G401.6 (cell line): Measurements from ENCODE around the gene ANGPTL7.

Experiments
- FAIRE-seq: peaks from 2 replicates; lab custom pipeline; 2012; peaks lifted over from hg19 to GRCh38; lab: Jason Lieb, UNC

ANGPTL7 gene

DNA sequence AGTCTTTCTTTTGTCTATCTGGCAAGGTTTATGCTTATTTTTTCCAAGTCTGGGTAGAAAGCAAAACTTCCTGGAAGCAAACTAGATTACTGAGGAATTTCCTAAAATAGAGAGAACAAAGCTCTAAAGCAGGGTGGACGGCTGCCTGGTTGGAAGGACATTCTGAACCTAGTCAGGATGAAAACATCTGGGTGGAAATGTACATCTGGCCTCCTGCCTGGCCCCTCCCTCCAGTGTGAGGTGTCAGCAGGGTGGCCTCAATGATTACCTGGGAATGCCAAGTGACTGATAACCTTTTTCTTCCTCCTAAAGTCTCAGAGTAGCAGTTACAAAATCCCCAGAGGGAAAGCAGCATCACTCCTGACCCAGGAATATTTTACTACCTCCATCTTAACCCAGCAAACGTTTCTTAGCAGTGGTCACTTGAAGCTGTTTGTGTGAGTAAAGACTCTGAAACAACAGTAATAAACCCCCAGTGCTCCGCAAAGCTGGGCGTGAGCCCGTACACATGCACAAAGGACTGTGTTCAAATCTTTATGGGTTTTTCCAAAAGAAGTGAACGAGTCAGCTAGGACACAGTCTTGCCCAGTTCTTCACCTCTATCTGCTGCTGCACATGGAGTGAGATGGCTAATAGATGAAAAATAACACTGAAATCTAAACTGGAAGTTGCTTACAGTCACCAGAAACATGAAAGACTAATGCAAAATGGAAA is 18.9 kb downstream of the ANGPTL7 start:
- FAIRE-seq: no peak

DNA sequence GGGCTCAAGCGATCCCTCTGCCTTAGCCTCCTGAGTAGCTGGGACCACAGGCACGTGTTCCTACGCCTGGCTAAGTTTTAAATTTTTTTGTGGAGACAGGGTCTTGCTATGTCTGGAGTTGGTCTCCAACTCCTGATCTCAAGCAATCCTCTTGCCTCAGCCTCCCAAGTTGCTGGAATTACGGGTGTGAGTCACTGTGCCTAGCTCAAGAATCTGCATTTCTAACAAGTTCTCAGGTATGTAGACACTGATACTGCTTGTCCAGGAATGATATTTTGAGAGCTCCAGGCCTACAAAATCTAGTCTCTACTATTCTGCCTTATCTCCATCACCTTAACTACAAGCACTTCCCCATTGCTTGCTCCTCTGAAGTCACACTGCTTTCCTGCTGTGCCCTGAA is 22.3 kb downstream of the ANGPTL7 start:
- FAIRE-seq: no peak

DNA sequence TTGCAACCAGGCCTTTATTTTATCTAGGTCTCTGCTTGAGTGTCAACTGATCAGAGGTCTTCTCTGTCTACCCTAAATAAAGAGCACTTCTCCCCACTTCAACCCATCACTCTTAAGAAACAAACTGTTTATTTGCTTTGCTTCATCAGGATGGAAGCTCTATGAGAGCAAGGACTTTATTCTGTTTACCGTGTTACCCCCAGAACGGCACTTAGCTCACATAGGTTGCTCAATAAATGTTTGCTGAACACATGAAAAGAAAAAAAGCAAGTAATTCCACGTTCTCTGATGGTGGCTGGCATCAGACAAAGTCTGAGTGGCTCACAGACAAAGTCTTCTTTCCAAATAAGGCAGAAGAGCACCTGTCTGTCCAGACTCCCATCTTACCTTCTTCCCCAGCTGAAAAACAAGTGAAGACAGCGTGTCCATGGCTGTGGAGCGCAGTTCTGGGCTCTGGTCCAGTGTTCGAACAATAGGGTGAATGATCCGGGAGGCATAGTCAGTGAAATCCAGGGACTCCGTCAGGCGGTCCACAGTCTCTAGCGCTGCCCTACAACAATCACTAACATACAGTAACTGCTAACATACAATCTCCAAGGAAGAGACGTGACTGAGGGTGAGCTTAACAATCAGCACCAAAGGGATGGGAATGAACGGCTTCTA is 22.9 kb downstream of the ANGPTL7 start:
- no peak for FAIRE-seq

DNA sequence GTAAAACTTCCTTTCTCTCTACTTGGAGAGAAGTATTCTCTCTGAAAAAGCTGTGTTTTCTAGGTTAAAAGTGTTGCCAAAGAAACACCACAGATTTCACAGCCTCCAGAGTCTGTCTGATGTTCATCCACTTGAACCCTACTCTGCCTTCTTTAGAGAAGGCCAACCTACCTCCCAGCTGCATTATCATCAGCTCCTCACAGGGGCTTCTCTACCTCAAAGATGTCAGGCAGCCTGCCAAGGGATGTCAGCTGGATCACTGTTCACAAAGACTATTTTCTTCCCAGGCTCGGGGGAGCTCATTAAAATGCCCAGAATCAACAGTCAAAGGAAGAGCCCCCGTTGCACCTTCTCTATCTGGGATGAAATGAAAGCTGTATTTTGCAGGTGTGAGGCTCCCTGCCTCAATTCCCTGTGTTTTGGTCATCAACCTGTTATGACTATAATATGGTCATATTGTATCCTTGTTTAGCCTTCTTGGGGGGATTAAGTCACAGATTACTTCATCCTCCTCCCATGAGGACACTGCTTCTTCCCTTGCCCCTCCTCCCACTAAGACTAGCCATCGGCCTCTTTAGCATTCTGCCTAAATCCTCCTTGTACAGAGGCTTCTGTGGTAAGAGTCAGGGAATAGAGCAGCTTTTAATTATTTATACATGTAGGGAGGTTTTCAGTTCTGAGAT is 25.7 kb downstream of the ANGPTL7 start:
- no peak for FAIRE-seq

DNA sequence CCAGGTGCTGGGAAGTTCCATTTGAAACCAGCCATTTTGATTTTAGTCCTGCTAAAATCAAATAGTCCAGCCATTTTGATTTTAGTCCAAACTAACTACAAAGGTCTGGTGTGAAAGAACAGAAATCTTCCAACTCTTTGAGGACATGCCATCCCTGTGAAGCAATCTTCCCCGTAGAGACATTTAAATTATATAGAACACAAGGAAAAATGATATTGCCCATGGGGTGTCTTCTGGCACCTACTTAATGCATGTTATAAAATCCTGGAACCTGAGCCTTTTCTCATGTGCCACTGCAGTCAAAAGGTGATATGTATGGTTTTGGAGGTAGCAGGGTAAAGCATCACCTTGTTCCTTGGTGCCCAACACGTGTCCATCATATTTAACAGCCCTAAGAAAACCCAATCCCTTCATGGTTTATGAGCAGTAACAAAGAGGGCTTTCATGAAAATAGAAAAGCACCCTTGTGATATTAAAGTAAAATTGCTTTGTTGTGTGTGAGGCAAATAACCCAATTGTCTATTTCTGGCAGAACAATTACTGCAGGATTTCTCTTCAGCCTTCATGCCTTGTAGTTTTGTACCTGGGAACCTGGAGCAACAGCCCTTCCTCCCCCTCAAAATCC is 26.3 kb downstream of the ANGPTL7 start:
- no peak for FAIRE-seq

DNA sequence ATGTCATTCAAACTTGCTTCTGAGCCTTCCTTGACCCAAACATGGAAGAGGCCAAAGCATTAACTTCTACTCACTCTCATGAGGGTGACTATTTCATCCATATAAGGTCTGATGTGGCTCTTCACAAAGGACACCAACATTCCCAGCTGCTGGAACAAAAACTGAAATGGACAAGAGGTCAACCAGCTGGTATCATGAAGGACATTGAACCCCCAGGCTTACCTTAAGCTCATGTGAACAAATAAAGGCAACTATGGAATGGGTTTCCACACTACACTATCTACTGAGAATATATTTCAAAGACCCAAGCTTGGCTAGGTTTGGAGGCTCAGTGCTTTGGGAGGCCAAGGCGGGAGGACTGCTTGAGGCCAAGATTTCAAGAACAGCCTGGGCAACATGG is 26.9 kb downstream of the ANGPTL7 start:
- no peak for FAIRE-seq

DNA sequence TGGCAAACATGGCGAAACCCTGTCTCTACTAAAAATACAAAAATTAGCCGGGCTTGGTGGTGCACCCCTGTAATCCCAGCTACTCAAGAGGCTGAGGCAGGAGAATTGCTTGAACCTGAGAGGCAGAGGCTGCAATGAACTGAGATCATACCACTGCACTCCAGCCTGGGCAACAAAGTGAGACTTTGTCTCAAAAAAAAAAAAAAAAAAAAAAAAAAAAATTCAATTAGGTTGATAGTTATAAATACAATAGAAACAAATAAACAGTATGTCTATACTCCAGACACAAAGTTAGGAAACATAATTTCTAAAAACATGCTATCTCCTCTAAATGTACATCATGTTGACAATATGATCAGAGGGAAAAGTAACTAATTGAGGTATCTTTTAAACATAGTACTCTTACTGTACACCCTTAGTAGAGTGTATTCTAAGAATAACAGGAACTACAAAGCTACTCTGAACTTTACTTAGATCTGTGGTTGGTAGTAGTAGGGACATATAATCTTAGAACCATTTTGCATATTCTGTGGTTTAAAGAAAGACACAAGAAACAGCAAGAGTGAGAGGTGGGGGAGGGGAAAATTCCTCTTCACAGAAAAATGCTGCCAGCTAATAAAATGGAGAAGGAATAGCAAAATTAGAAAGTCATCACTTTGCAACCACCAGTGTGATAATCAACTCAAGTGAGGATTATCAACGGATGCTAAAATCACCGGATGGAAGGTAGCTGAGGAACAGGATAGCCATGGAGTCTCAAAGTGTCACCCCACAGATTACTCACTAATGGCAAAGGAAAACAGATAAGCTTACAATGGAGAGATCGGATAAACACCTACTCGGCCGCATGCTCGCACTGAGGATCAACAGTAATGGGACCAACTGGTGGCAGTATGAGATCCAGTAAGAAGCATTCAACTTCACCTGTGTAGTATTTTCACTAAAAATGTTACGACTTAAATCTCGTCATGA is 38.2 kb downstream of the ANGPTL7 start:
- FAIRE-seq: no peak

DNA sequence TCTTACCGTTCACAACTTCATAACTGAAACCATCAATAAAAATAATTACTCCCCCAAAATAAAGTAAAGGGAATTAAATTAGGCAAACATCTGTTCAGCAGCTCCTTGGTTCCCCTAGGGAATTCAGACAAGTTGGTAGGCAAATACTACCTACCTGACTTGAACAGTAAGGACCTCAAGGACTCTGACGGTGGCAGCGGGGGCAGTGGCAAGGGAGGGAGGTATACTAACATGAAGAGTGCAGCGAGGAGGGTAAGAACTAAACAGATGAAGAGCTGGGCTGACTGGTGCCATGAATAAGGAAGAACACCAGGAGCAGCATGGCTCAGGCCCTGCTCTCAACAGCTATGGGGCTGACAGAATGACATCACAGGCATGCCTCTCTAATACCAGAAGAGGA is 40.0 kb downstream of the ANGPTL7 start:
- FAIRE-seq: no peak

DNA sequence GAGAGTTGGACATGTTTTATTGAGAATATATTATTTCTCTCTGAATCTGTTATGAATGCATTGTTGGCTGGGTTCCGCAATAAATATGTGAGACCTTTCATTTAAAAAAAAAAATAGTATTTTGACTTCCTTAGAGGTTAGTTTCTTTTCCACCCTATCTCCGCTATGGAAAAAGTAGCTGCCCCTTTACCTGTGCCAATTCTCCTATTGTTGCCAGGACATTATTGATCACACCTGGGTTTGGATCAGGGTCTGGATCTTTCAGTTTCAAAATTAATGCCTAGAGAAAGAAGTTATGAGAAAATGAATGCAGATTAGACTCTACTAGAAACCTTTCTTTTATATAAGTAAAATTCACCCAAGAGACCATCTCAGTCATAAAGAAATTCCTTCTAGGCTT is 44.1 kb downstream of the ANGPTL7 start:
- no peak for FAIRE-seq

DNA sequence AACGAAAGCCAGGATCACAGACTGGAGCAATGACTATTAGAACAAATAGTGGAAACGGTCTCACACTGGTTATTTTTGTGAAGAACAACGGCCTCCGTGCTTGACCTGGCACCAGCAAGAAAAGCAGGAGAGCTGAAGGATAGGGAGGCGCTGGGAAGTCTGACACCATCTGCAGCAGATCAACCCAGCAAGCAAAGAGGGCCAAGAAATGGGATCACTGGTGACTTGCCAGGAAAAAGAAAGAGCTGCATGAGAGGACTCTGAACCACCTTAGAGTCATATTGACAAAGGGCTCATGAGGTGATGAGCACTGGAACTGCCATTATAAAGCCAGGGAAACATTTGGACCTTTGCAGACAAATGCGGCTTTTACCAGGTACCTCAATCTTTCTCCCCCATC is 48.2 kb downstream of the ANGPTL7 start:
- FAIRE-seq: no peak

DNA sequence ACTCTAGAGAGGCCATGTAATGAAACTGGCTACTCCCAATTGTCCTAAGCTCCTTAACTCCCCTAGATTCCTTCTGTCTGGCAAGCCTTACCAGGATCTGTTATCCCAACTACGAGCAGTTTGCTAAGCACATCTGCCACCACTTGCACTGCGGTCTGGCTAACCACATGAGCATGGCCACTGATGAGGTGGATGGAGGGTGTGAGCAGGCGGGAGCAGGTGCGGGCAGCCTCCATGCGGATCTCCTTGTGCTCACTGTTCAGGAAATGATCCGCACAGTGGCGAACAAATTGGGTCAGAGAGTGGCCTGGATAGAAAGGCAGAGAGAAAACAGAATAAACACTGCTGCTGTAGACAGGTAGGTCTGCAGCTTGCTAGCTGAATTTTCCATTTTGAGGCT is 49.2 kb downstream of the ANGPTL7 start:
- no peak for FAIRE-seq

DNA sequence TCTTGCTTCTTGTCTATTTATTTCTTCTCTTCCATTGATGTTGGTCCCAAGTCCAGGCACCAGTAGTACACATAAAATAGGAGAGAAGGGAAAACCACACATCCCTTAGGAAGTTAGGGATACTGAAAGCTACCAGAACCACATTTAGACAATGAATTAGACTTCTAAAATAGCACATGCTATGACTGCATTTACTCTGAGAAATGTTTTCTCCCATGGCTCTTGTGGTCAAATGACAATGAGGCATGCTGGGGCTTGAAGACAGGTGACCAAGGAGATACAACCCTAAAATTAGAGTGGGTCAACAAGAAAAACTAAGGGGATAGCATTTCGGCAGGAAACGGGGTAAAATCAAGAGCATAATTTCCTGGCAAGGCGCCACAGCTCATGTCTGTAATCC is 56.1 kb downstream of the ANGPTL7 start:
- no peak for FAIRE-seq
